GM21390 (cell line): ENCODE data around the gene CYTIP.

Experiments
- ATAC-seq: cut with Tn5 transposase; IDR thresholded peaks from one replicate; pipeline ENCODE4 v1.9.1; 2021; ENCODE audit not compliant: unreplicated experiment

Gene CYTIP

DNA sequence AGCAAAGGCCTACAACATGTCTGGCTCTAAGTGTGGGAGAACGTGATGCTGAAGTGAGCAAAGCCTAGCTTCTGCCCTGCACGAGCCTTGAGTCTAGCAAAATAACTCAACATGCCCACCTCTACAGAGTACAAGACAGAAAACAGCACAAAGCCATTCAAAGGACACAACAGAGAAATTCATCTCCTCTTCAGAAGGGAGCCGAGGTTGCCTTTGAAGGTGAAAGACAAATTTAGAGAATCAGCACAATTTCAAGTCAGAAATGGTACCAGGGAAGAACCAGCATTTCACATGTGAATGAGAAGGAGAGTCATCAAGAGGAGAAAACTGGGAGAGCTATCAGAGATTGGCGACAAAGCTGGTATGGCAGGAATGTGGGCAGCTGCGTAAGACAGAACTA, 21.7 kb upstream of the CYTIP start:
- no peak for ATAC-seq

DNA sequence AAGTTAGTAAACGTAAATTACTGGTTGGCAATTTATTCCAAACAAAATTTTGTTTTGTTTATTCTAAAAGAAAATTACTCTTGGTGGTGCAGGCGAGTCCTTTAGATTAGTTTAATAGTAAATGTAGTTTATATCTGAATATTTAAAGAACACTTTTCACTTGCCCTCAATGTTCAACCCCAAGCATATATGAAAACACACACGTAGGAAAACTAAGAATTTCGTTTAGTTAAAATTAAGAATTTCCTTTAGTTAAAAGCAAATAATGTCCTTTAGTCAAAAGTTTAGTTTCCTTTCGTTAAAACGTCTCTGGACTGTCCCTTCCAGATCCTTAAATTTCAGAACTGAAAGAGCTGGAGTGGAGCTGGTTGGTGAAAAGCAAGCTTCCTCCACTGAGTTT, 19.1 kb upstream of the CYTIP start:
- ATAC-seq, result no peak

DNA sequence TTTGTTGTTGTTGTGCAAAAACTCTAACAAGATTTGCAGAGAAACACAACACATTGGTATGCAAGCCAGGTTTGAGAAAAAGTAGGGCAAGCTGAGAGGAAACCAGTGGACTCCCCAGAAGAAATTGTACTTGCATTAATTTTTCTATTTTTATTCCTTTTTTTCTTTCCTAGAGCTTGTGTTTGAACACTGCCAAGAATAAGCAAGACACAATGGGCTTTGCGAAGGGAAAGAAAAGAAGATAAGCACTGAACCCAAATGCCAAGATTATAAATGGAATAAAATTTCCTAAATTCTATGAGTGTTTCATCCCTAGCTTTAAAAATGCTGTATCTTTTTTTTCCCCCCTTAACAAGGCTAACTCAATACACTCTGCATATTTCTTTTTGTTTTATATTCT, 17.0 kb upstream of the CYTIP start:
- ATAC-seq, result no peak

DNA sequence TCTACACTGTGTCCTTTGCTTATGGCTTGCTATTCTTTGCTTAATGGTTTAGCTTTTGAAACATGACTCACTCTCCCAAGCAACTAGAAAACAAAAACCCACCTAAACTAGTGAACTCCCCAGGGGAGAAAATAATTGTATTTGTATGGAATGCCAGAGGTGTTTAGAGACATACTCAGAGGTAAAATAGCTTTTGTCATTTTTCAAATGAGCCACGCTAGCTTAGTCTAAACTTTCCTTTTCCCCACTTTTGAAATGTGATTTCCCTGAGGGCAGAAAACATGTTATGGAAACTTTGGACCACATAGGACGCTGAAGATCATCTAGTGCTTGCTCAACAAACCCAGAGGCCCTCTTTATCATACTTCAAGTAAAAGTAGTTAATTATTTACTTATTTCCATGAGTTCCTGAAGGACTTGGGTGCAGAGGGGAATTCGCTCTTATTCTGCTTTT, 16.5 kb upstream of the CYTIP start:
- no peak for ATAC-seq

DNA sequence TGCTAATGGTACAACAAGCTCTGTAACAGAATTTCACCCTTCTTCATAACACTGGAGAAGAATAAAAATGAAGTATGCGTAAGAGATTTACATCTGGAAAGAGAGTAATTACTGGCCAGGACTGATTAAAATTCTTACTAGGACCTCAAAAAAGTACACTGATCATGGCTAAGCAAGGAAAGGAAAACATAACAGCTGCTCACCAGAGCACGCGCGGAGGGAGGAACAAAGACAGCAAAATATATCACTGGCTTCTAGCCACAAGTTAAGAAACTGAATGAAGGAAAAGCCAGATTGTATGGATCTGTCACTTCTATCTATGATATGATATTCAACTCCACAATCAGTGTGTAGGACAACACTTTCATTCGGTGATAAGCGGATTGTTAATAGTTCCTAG, 15.6 kb upstream of the CYTIP start:
- no peak for ATAC-seq

DNA sequence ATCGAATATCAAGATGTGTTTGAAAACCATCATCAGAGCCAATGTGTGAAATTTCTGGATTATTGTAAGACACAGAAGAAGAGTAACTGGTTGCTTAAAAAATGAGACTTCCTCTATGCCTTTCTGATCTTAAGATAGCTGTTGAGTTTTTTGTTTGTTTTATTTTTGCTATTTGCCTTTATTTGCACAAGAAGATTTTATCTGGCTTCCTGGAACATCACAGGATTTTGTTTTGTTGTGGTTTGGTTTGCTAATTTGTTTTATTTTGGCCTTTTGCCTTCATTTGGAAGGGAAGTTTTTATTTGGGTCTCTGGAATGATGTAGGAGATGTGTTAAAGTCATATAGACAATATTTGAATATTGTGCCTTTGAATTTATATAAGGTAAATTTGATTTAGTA, 3.9 kb upstream of the CYTIP start:
- no peak for ATAC-seq

DNA sequence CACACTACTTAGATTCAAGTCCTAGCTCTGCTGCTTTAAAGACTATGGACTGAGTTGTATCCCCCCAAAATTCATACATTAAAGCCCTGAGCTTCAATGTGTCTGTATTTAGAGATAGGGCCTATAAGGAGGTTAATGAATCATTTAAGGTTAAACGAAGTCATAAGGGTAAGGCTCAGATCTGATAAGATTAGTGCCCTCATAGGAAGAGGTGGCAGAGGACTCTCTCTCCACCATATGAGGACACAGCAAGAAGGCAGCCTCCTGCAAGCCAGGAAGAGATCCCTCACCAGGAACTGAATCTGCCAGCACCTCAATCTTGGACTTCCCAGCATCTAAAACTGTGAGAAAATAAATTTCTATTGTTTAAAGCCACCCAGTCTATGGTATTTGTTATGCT, 3.1 kb upstream of the CYTIP start:
- no peak for ATAC-seq

DNA sequence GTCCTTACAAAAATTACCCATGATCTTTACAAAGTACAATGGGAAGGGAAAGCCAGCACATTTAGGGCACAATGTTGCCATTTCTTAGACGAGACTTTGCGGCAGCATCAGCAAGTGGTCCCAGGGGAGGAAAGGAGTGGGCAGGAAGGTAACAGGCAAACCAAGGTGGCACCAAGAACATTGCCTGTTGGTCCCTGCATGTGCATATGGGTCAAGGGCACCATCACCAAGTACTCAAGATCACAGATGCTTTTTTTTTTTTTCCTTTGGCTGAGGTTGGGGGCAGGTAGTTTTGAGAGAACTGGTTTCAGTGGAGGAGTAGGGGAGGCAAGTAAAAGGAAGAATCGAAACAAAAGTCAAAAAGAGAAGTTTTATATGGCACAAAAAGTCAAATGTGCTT, 752 bp upstream of the CYTIP start:
- ATAC-seq, result peak; percentile 27

DNA sequence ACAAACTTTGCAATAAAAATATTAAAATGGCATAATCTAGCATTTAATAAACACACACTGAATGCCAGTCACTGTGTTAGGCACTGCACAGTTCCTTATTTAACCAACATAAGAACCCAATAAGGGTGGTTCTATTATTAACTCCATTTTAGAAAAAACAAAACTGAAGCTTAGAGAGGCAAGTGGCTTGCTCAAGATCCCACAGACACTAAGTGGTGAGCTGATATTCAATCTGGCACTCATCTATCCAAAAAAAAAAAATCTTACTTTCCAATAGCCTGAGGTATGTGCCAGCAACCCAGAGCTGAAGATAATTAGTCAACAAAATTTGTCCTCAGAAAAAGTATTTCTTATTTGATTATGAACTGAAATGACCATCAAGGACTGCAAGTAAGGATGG, 799 bp downstream of the CYTIP start:
- no peak for ATAC-seq

DNA sequence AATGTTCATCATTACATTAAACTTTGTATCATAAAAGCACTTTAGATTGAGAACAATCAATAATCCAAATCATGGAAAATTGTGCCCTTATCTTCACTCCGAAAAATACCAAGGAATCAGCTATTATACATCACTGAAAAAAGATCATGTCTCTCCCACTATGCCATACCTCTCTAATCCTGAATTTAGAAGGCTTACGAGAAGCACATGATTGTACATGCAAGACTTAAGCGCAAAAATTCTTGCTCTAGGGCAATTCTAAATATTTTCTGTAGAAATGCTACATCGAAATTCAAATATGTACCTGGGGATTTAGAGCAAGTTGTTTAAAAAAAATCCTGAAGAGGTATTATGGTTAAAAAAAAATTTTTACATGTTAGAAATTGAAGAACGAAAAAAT, 1.3 kb downstream of the CYTIP start:
- ATAC-seq, result no peak

DNA sequence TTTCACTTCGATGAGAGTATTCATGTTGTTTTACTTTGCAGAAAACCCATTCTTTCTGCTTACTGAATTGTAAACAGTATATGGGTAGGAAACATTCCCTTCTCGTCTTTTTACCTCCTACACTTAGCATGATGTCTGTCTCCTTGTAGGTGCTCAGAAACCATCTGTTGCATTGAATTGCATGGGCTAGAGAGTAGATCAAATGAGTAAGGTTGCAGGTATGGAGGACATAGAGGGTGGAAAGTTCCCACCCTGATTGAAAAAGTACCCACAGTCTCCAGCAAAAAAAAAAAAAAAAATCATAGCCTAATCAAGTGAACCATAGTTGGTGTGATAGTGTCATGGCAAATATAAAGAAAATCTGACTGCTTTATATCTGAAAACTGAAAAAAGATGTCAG, 1.7 kb downstream of the CYTIP start:
- ATAC-seq, result no peak

DNA sequence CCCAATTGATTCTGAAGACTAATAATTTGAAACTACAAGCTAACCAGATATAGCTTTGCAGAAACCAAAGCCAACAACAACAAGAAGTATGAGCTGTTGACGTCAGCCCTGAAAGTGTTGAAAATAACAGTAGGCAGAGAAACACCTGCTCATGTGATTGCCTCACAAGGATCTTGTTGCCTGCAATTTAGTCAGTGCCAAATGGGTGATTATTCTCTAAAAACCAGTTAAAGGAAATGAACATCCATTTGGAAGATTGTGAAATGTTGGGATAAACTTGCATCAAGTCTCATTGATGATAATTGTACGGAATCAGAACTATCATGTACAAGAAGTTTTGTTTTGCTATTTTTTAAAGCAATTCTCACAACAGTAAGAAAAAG, 2.8 kb downstream of the CYTIP start:
- ATAC-seq, result peak; percentile 44

DNA sequence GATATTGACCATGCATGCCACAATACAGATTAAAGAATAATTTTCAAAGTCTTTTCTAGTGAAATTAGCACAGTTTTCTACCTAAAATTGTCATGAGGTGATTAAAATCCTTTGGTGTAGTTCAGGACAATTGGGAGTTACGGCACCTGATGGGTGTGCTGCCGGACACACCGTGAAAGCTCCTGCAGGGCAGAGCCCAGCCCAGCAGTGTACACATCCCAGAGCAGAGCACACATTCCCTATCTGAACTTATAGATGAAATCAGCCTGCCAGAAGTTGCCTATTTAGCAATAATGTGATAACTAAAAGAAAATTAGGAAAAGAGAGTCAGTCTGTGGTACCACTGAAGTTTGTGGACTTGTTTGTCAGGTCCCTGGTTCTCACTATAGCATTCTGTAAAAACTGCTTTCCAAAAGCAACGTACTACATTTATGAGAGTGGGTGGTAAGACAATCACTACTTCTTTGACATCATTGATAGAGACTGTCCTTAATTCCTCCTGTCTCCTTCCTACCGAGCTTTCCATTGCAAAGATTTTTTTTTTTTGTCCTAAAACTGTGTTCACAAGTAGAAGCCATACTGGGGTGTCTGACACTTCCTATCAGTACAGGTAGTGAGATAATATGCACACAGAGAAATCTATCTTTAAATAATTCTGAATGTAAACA, 3.4 kb downstream of the CYTIP start:
- no peak for ATAC-seq

DNA sequence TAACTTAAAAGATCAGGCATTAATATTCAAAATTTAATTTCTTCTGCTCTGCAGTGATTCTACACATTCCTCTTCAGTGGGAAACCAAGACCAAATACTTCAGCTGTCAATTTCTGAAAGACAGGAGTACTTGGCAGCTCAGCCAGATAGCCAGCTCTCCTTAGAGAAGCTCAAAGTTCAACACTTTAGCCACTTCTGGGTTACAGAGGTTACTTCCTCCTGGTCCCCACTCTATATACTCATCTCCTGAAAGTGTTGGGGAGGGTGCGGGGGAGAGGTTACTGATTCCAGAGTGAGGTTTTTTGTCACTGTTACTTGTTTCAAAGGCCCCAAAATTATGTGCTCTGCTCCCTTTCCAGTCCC, 4.1 kb downstream of the CYTIP start:
- ATAC-seq, result peak; percentile 34

DNA sequence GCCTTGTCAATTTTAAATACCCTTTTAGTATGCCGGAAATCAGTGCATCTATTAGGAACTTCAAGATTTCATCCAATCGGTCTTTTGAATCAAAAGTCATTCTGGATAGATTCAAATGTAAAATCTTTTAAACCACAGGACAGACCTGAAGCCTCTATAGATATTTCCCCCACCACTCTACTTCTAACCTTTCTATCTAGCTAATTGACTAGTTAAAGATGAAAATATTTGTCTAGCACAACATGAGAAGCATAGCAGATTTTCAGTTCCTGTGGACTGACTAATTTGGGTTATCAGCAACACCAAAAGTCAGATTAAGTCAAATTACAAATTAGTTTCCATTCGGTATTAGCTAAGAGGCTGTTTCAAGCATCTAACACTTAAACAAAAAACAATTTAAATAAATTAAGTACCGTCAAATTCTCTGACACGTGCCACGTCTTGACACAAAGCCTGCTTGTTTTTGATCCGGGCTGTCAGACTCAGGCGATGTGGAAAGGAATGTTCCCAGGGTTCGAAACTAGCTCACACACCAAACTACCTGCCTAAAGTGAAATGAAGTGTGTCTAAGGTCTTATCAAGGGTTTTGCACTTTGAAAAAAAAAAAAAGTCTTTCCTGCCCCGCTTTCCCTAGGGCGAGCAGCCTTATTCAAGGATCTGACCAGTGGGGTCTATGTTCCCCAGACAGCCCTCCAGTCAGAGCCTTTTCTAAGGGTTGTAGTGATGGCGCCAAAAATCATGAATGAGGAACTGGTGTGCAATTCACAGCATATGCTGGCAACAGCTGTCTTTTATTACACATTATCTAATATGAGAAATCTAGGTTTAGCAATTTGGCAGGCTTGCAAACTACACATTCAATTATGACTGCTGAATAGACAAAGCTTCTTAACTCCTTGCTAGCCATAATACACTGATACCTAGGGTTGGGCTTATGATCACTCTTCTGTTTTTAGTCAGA, 4.7 kb downstream of the CYTIP start:
- peak; percentile 5 for ATAC-seq

DNA sequence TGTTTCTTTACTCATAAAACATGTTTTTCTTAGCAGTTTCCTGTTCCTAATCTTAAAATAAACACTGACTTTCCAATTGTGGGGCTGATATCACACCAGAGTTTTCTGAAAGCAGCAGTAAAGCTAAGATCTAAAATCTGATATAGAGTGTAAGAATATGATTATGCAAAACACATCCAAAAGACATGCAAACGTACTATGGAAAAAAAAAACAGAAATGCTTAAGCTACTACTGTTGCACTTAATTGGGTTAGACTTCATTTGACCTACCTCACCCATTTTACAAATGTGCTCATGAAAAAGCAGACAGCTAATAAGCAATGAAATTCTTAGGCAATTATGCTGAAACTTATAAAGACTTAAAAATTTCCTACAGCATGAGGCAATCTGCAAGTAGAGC, 10.5 kb downstream of the CYTIP start:
- no peak for ATAC-seq

DNA sequence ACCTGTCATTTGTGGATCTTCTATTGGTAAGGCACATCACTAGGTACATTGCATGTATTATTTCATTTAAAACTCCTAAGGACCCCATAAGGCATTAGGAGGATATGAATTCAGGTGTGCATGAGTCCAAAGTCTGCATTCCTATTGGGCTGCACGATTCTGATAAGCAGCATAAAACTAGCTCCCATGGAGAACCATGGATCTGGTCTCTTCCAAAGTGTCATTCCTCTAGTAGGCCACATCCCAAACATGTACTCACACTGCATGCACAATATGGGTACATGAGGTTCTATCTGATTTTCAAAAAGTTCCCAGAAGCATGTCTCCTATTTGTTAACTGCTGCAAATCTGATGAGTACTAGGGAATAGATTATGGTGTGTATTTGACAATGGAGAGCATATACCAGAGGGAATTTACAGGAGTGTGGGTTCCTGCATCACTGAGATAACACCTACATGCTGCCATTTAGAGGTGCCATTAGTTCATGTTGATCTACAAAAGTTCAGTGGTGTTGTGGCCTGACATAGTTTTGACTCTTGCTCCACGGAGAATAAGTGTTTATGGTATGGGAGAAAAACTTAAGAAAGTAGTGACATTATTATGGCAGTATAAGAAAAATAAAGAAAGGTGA, 11.3 kb downstream of the CYTIP start:
- ATAC-seq, result no peak

DNA sequence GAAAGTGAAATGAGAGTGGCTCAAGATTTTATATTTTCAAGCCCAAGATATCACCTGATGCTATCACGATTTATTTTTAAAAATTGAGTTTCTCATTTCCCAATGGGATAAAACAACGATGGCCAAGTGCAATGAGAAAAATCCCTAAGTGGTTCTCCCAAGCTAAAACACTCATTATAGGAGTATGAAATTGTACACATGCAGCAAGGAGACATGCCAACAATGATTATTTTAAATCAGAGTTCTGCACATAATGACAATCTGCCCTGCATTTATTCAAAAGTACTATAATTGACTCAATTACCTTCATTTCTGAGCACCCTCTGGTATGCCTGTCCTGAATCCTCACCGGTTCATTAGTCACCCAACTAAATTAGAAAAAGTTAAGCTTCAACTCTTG, 12.7 kb downstream of the CYTIP start:
- no peak for ATAC-seq

DNA sequence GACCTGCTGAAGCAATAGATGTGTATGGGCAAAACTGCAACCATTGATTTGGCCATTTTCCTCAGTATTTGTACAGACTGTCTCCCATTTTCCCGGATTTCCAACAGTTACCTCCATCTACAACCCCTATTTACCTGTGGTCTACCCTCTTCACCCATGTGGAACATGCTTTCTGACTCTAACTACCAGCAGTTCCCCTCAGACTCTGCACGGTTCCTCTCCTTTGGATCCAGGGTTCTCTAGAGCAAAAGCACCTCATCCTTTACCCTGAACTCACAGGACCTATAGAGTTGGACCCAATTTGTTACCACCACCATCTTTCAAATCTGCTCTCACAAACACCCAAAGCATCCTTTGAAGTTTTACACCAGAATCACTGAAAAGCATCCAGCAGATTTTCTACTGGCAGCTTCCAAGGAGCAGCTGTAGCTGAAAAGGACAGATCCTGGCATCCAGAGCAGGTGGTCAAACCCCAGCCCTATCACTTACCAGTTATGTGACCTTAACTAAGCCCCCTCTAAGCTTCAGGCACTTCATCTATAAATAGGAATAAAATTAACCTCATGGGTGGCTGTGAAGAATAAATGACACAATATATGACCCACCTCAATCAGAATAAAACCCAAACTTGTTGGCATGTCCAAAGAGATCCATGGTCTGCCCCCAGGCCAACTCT, 15.3 kb downstream of the CYTIP start:
- ATAC-seq, result no peak

DNA sequence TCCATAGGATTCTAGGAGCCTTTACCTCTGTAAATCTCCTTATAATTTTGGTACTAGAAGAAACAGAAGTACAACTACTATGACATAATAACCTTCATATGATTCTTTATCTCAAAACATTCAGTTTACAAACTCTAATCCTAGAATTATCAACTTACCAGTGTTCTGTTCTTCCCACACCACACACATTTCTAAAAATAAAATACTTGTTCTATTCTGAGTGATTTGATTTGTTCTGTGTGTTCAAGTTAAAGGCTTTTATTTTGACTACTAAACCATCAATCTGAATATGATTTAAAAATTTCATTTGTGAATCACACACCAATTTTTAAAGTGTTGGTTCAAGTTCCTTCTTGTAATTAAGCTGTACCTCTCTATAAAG, 16.0 kb downstream of the CYTIP start:
- ATAC-seq, result no peak
